ENCODE data around the gene NUDCD2. TPM values are rescaled to one million over a fixed set of nuclear protein-coding genes. Genes with fewer than 3 reads are reported as not detected.

The NUDCD2 gene
- total and polyA plus RNA-seq, 9 of the 15 experiments (the other 6 are each of a cell fraction or from before 2014, with no cell fraction given): 14.6 to 76.9 (median 32.5) TPM

GRCh38 chr5:163509291-163509951 is 49.5 kb upstream of the NUDCD2 start:
- Histone ChIP-seq H2AFZ (ENCODE audit: low read depth, low read length) (no peak overlapping the region), H3K4me2 (ENCODE audit: insufficient read depth, low read length) (peak overlapping the region; percentile 42), H3K9ac (ENCODE audit: insufficient read depth in 1 of 2, low read depth in 2 of 2, low read length in 2 of 2) (no peak overlapping the region), H3K4me3 (no peak overlapping the region), H4K20me1 (replicated peaks; ENCODE audit: control insufficient read depth, insufficient read depth, low read length) (0 out of 2 replicates have a peak, but pooled peaks cover 3% of the 10 kb centered on the region), H3K27me3 (ENCODE audit: control insufficient read depth in 2 of 2, insufficient read depth in 2 of 2, low read length in 2 of 2) (no peaks in the 10 kb centered on the region), H3K79me2 (ENCODE audit: control insufficient read depth, insufficient read depth, low read length) (peaks cover 76% of the 10 kb centered on the region), H3K9me1 (ENCODE audit: control insufficient read depth, insufficient read depth, low read length) (no peaks in the 10 kb centered on the region), H3K36me3 (ENCODE audit: control insufficient read depth, insufficient read depth, low read length) (peaks cover 30% of the 10 kb centered on the region), H3K4me1 (replicated peaks in 1 of 2; ENCODE audit: control insufficient read depth in 2 of 2, insufficient read depth in 2 of 2, low read length in 2 of 2) (peaks cover 0 to 7% of the 10 kb centered on the region in 2 experiments; a peak in 2 of 5 replicates), H3K9me3 (replicated peaks; ENCODE audit: control insufficient read depth, insufficient read depth, low read depth, low read length) (no peaks in the 10 kb centered on the region), H3K27ac (ENCODE audit: extremely low read depth, low read depth, low read length) (no peak overlapping the region)
- FAIRE-seq (peak; percentile 26), ATAC-seq (no peak), DNase-seq (ENCODE audit: extremely low read depth in 1 of 4, low spot score in 3 of 4) (peak in 2 of 4 experiments; percentile 7 to 29)
- intact Hi-C loops (cut with micrococcal nuclease) (loop anchor here (5.0 kb wide), 1 partner anchor 848 kb away; no protein-coding TSS in a partner anchor), in situ Hi-C loops (cut with MboI) (loop anchor here (25.0 kb wide), 1 partner anchor 853 kb away; no protein-coding TSS in a partner anchor)
- CTCF ChIA-PET (ENCODE audit: low intra/inter-chr PET ratio): no interaction called here
- TF ChIP-seq ZNF512 (tag; IDR thresholded peaks at IDR 0.05) (0 out of 2 replicates have a peak, but pooled peaks have one; percentile 42), WHSC1 (IDR thresholded peaks at IDR 0.05; ENCODE audit: low read length) (no peak), NFIC (IDR thresholded peaks at IDR 0.05) (0 out of 2 replicates have a peak, but pooled peaks have one; percentile 40), TARDBP (IDR thresholded peaks at IDR 0.05) (no peak), NCOR1 (IDR thresholded peaks at IDR 0.05) (no peak), KDM1A (IDR thresholded peaks at IDR 0.05) (no peak), TFE3 (CRISPR knock-in tag; IDR thresholded peaks at IDR 0.05) (no peak), ZNF134 (CRISPR knock-in tag; conservative IDR thresholded peaks at IDR 0.05) (no peak), ZNF444 (CRISPR knock-in tag; IDR thresholded peaks at IDR 0.05) (no peak), RAD21 (CRISPR knock-in tag; conservative IDR thresholded peaks at IDR 0.05 in 1 of 2, IDR thresholded peaks at IDR 0.05 in 1 of 2) (no peak)
- WGBS (ENCODE audit: insufficient coverage, low coverage, missing lambda C conversion rate): 32% methylated on average over 7 of the region's 7 CpGs
- BruUV-seq (replicated peaks): no TSS peak
- POLR2A ChIA-PET: interaction anchor here (0.9 kb wide), 1 partner anchor 49 kb away, joined by 3 read pairs; the partner anchor contains the start of gene HMMR

Data from K562 (cell line).